ENCODE measurements around the gene TMPRSS2.

TMPRSS2 gene
- total RNA-seq = 0 reads per million in 2 experiments

- no peak for DNase-seq (ENCODE audit: low read depth)
Observed at GRCh38 chr21:41507521-41508414, at the start of gene TMPRSS2. TSS of gene TMPRSS2 (minus strand) at chr21:41508158. CDS start at chr21:41498133, 10,025 bp downstream.

GRCh38 chr21:41555057-41555456, 47.1 kb upstream of the TMPRSS2 start:
- no peak for DNase-seq (ENCODE audit: low read depth)

DNA sequence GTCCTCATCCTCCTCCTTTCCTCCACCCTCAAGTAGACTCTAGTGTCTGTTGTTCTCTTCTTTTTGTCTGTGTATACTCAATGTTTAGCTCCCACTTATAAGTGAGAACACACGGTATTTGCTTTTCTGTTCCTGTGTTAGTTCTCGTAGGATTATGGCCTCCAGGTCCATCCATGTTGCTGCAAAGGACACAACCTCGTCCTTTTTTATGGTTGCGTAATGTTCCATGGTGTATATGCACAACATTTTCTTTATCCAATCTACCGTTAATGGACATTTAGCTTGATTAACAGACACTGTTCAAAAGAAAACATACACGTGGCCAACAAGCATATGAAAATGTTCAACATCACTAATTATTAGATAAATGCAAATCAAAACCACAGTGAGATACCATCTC, 44.3 kb upstream of the TMPRSS2 start:
- no peak for DNase-seq (ENCODE audit: low read depth)

DNA sequence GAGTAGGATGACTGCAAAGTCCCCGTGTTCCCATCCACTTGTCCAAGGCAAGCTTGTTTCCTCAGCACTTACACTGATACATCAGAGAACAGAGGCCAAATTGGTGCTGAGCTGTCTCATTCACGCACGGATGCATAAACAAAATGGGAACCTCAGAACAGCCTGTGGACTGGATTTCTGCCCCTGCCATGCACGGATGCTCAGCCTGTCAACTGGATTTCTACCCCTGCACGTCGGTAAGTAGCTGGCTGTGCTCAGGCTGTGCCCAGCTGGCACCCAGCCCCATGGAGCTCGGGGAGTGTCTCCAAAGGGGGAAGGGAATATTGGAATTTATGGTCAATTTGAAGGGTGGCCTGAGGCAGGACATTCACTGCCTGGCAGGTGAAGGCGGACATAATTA, 40.8 kb upstream of the TMPRSS2 start:
- DNase-seq (ENCODE audit: low read depth) = no peak

DNA sequence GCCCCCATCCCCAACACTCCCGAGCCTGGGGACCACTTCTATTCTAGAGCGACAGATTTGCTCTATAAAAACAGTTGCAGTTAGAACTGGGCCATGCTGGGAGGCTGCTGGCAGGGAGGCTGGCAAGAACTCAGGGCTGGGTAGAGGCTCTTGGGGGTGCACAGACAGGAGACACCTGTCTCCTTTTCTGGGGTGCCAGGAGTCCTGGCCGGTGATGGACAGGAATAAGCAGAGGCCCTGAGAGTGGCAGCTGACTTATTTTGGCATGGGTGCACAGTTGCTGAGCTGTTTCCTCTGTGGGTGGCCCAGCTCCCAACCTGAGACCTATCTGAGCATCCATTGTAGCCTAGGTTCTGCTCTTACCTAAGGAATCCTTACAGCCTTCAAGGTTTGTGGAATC, 39.2 kb upstream of the TMPRSS2 start:
- DNase-seq (ENCODE audit: low read depth) = no peak

DNA sequence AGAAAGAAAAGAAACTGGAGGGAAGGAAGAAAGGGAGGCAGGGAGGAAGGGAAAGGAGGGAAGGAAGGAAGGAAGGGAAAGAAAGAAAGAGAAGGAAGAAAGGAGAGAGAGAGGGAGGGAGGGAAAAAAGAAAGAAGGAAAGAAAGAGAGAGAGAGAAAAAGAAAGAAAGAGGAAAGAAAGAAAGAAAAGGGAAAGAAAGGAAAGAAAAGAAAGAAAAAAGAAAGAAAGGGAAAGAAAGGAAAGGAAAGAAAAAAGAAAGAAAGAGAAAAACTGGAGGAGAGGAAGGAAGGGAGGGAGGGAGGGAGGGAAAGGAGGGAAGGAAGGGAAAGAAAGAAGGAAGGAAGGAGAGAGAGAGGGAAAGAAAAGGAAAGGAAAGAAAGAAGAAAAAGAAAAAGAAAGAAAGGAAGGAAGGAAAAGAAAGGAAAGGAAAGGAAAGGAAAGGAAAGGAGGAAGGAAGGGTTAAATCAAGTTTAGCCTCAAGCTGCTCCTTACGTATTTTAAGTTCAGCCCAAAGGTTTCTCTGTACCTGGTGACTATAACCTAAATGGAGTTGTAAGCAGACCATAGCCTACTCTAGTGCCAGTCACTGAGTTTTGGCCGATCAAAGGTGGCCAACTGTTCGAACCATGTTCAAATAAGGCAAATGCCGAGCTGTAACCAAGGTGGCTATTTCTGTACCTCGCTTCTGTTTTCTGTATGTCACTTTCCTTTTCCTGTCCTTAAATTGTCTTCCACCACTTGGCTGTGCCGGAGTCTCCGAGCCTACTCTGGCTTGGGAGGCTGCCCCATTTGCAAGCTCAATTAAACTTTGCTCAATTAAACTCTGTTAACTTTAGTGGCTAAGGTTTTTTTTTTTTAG, 37.8 kb upstream of the TMPRSS2 start:
- DNase-seq (ENCODE audit: low read depth) = no peak

DNA sequence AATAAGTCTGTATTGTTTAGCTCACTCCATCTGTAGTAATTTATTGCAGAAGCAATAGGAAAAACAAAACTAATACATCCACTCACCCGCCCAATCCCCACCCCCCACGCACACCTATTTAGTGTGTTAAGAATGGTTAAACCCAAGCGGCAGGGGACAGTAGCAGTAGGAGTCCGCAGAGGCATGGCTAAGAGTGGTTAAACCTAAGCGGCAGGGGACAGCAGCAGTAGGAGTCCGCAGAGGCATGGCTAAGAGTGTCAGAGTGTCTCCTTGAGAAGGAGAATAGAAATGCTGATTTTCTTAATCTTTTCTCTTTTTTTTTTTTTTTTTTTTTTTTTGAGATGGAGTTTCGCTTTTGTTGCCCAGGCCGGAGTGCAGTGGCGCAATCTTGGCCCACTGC, 34.8 kb upstream of the TMPRSS2 start:
- DNase-seq (ENCODE audit: low read depth) = no peak

- DNase-seq (ENCODE audit: low read depth) = no peak
Observed at GRCh38 chr21:41537356-41537755, 29.4 kb upstream of the TMPRSS2 start.

GRCh38 chr21:41536827-41537103, 28.8 kb upstream of the TMPRSS2 start:
- no peak for DNase-seq (ENCODE audit: low read depth)

GRCh38 chr21:41536076-41536826, 28.3 kb upstream of the TMPRSS2 start:
- DNase-seq (ENCODE audit: low read depth) = no peak

- no peak for DNase-seq (ENCODE audit: low read depth)
Observed at GRCh38 chr21:41530366-41530765, 22.4 kb upstream of the TMPRSS2 start.

- DNase-seq (ENCODE audit: low read depth) = no peak
Observed at GRCh38 chr21:41529769-41530168, 21.8 kb upstream of the TMPRSS2 start.

DNA sequence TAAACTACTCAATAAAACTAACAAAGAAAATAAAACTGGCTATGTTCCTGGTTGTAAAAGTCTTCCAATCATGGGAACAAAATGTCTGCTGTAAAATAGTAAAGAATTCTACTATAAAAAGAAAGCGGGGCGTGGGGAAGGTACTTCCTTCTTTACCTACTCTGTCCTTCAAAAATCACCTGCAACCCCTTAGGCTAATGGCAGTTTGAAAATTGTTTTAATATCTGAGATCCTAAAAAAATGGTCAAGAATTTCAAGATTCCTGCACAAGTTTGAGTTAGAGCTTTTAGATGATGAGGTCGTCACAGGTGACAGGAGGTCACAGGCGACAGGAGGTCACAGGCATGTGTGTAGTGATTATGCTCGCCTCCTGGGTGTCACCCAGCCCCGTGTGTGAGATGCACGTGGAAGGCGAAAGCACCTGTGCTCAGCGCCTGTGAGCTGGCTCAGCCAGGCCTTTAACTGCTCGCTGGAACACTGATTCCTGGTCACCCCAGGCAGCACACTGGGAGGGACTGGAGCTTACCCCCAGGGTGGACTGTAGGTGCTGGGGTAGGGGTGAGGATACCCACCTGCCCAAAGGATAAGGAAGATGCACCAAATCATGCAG, 18.6 kb upstream of the TMPRSS2 start:
- DNase-seq (ENCODE audit: low read depth) = no peak

DNA sequence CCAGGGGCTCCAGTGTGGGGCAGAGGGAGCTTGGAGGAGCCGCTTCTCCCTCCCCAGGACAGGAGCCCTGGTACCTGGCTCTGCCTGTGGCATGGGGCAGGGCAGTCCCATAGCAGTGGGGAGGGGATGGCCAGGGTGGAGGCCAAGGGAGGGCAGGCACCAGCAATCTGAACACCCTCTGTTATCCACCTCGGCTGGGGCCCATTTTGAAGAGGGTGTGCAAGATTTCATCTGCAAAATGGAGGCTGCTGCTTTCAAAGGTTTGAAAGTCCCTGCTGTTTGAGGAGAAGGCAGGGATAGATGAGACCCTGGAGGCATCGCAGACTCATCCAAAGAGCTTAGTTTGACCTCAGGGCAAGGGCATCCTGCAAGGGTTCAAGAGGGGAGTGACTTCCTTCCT, 15.2 kb upstream of the TMPRSS2 start:
- DNase-seq (ENCODE audit: low read depth) = no peak

GRCh38 chr21:41521489-41522027, 13.6 kb upstream of the TMPRSS2 start:
- DNase-seq (ENCODE audit: low read depth) = no peak

GRCh38 chr21:41520560-41521442, 12.8 kb upstream of the TMPRSS2 start:
- no peak for DNase-seq (ENCODE audit: low read depth)

DNA sequence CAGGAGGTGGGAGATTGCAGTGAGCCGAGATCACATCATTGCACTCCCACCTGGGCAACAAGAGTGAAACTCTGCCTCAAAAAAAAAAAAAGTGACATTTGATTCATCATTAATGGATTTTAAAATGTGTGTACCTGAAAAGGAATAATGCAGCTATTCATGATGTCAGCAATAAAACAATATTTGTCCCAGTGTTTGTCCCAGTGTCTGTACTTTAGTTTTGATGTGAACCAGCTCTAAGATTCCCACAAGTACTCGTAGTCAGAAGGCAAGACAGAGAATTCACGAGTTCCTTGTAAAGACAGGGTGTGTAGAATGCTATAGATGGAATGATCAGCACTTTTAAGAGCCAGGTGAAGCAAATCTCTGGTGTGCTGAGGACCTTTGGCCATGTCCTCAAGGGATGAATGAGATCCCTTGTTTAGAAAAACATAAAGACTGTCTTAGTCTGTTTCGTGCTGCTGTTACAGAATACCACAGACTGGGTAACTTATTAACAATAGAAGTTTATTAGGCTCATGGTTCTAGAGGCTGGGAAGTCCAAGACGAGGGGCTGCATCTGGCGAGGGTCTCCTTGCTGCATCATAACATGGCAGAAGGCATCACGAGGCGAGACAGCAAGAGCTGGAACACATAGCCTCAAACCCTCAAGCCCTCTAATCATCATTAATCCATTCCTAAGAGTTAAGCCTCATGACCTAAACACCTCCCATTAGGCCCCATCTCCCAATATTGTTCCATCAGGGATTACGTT, 12.0 kb upstream of the TMPRSS2 start:
- DNase-seq (ENCODE audit: low read depth) = no peak

DNA sequence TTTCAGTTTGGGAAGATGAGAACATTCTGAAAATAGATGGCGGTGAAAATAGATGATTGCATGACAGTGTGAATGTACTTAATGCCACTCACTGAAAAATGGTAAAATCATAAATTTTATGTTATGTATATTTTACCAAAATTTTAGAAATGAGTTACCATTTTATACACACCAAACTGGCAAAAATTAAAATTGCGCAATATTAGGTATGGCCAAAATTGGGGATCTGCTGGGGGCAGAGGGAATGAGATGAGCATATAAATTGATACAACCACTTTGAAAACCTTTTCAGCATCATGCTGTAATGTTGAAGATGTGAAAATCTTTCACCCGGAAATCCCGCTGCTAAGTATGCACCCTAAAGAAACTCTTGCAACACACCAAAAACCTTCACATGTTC, 10.8 kb upstream of the TMPRSS2 start:
- no peak for DNase-seq (ENCODE audit: low read depth)

- no peak for DNase-seq (ENCODE audit: low read depth)
Observed at GRCh38 chr21:41511858-41512257, 3.9 kb upstream of the TMPRSS2 start.

DNA sequence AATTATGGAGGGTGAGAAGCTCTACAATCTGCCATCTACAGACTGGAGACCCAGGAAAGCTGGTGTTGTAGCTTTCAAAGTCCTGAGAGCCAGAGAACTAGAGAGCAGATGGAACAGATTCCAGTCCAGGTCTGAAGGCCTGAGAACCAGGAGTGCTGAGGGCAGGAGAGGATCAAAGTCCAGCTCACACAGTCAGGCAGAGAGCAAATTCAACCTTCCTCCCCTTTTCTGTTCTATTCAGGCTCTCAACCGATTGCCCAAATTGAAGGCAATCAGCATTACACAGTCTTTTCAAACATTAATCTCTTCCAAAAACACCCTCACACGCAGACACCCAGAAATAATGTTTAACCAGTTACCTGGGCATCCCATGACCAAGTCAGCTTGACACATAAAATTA, 2.5 kb upstream of the TMPRSS2 start:
- DNase-seq (ENCODE audit: low read depth) = no peak

Measured in T follicular helper cell (primary cell).